ENCODE data around the gene MICAL3.

Gene MICAL3

DNA sequence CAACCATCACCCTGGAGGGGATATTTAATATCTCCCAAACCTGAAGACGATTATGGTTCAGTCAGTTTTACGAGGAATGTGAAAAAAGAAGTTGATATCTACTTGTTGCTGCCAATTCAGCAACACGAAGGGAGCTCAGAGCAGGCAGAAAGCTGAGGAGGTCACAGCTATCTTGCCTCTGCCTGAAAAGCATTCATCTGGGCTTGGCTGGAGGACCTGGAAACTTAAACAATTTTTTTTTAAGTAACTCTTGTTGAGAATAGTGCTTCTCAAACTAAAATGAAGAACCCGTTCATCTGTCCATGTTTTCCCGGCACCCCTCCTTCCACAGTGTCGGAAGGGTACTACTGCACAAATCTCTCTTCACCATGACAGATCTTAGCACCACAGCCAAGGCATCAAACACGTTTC, 98.9 kb downstream of the MICAL3 start:
- DNase-seq (ENCODE audit: low spot score): no peak
- no peaks in the 10 kb centered on the region for H3K27me3 ChIP-seq (ENCODE audit: insufficient read depth, poor library complexity, severe bottlenecking)
- H3K4me3 ChIP-seq (ENCODE audit: severe bottlenecking): no peak overlapping the region
- no peaks in the 10 kb centered on the region for H3K36me3 ChIP-seq (ENCODE audit: low read depth)
- peak overlapping the region; percentile 6 for H3K27ac ChIP-seq (ENCODE audit: poor library complexity, severe bottlenecking)
- no peak for ATAC-seq (ENCODE audit: low read depth)
- no peaks in the 10 kb centered on the region for H3K9me3 ChIP-seq (ENCODE audit: severe bottlenecking)
- TF ChIP-seq, protein P1, sequence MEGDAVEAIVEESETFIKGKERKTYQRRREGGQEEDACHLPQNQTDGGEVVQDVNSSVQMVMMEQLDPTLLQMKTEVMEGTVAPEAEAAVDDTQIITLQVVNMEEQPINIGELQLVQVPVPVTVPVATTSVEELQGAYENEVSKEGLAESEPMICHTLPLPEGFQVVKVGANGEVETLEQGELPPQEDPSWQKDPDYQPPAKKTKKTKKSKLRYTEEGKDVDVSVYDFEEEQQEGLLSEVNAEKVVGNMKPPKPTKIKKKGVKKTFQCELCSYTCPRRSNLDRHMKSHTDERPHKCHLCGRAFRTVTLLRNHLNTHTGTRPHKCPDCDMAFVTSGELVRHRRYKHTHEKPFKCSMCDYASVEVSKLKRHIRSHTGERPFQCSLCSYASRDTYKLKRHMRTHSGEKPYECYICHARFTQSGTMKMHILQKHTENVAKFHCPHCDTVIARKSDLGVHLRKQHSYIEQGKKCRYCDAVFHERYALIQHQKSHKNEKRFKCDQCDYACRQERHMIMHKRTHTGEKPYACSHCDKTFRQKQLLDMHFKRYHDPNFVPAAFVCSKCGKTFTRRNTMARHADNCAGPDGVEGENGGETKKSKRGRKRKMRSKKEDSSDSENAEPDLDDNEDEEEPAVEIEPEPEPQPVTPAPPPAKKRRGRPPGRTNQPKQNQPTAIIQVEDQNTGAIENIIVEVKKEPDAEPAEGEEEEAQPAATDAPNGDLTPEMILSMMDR (IDR thresholded peaks at IDR 0.05; ENCODE audit: poor library complexity, severe bottlenecking): no peak
- peaks cover 57% of the 10 kb centered on the region for H3K4me1 ChIP-seq (ENCODE audit: insufficient read depth, poor library complexity, severe bottlenecking)

DNA sequence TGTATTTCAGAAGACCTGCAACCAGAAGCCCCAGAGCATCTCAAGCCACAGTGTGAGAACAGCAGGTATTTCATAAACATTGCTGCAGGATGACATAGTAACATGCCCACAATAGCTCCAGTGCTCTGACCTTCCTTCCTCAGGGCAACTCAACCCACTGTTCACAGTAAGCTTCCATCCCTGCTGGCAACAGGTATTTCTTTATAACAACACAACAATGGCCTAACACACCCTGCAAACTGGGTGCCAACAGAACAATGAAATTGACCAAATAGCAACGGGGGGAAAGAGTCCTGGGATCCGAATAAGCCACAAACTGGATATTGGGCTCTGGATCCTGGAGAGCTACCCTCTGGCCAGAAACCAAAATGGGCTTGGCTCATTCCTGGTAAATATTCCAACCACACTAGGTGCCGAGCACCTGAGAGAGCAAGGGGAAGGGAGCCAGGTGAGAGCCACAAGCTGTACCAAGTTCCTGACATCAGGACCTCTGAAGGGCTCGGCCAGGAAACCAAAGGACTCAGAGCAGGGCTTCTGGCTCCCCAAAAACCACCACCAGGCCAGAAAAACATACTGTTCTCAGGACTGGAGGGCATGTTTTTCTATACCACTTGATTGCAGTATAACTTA, 99.5 kb downstream of the MICAL3 start:
- TF ChIP-seq, protein P1 (IDR thresholded peaks at IDR 0.05; ENCODE audit: poor library complexity, severe bottlenecking): no peak
- Histone ChIP-seq H3K36me3 (ENCODE audit: low read depth) (no peaks in the 10 kb centered on the region), H3K4me3 (ENCODE audit: severe bottlenecking) (no peak overlapping the region), H3K9me3 (ENCODE audit: severe bottlenecking) (no peaks in the 10 kb centered on the region), H3K4me1 (ENCODE audit: insufficient read depth, poor library complexity, severe bottlenecking) (peaks cover 57% of the 10 kb centered on the region), H3K27ac (ENCODE audit: poor library complexity, severe bottlenecking) (peak overlapping the region; percentile 6), H3K27me3 (ENCODE audit: insufficient read depth, poor library complexity, severe bottlenecking) (no peaks in the 10 kb centered on the region)
- DNase-seq (ENCODE audit: low spot score): no peak
- no peak for ATAC-seq (ENCODE audit: low read depth)

DNA sequence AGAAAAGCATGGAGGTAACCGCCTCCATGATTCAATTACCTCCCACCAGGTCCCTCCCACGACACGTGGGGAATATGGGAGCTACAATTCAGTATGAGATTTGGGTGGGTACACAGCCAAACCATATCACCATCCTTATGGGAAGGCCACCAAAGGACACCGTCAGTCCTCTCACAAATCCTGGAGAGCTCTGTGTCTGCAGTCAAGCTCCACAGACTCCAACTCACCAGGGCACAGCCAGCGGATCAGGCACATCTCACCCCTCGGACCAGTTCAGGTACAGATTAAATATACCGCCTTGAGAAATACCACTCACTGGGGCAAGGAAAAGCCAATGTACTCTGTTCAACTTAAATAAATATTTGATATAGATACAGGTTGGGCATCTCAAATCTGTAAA, 100.3 kb downstream of the MICAL3 start:
- no peaks in the 10 kb centered on the region for H3K36me3 ChIP-seq (ENCODE audit: low read depth)
- no peaks in the 10 kb centered on the region for H3K9me3 ChIP-seq (ENCODE audit: severe bottlenecking)
- no peaks in the 10 kb centered on the region for H3K27me3 ChIP-seq (ENCODE audit: insufficient read depth, poor library complexity, severe bottlenecking)
- peak overlapping the region; percentile 70 for H3K27ac ChIP-seq (ENCODE audit: poor library complexity, severe bottlenecking)
- TF ChIP-seq, protein P1 (IDR thresholded peaks at IDR 0.05; ENCODE audit: poor library complexity, severe bottlenecking): no peak
- peaks cover 62% of the 10 kb centered on the region for H3K4me1 ChIP-seq (ENCODE audit: insufficient read depth, poor library complexity, severe bottlenecking)
- ATAC-seq (ENCODE audit: low read depth): no peak
- DNase-seq (ENCODE audit: low spot score): no peak
- no peak overlapping the region for H3K4me3 ChIP-seq (ENCODE audit: severe bottlenecking)

DNA sequence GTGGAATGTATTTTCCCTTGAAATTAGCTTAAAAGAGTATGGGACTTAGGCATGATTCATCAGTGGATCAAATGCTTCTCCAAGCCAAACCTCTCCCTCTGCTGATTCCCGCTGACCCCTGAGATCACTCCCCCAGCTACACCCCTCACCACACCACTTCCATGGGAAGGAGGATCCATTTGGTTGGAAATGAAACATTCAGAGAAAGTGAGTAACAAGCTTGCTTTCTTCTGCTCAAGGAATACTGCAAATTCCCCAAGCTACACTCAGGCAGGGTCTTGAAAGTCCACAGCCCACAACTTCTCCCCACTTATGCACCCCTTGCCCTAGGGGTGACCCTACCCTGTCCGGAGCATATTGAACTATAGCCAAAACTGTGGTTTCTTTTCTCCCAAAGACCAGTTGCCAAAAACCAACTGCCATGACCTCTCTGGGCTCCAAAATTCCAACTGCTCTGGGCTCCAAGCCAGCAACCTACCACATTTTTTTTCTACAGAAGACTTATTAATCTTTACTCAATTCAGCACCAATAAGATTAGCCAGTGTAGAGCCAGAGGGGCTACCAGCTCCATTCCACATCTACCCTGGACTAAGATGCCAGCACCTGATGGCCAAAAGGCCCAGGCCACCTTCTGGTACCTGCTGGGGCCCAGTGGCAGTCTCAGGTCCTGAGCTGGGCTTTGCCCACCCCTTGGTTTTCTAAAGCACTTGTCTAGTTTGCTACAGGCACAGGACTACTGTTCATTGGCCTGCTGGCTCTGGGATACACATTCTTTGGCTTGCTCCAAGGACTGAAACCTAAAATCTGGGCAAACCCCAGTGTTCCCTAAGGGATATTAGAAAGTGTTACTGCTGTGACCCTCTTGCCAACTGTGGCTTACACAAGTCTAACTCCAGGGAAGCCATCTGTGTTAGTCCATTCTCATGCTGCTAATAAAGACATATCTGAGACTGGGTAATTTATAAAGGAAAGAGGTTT, 101.1 kb downstream of the MICAL3 start:
- no peak for DNase-seq (ENCODE audit: low spot score)
- H3K4me1 ChIP-seq (ENCODE audit: insufficient read depth, poor library complexity, severe bottlenecking): peaks cover 64% of the 10 kb centered on the region
- peak overlapping the region; percentile 70 for H3K27ac ChIP-seq (ENCODE audit: poor library complexity, severe bottlenecking)
- ATAC-seq (ENCODE audit: low read depth): peak; percentile 21; the same call in 2 of the 3 replicates
- H3K4me3 ChIP-seq (ENCODE audit: severe bottlenecking): no peak overlapping the region
- no peaks in the 10 kb centered on the region for H3K27me3 ChIP-seq (ENCODE audit: insufficient read depth, poor library complexity, severe bottlenecking)
- no peaks in the 10 kb centered on the region for H3K36me3 ChIP-seq (ENCODE audit: low read depth)
- TF ChIP-seq, protein P1 (IDR thresholded peaks at IDR 0.05; ENCODE audit: poor library complexity, severe bottlenecking): no peak
- H3K9me3 ChIP-seq (ENCODE audit: severe bottlenecking): no peaks in the 10 kb centered on the region
